Heart right ventricle (tissue), 16 donors: Measurements from ENCODE around the gene COPS7A. TPM values are rescaled to one million over a fixed set of nuclear protein-coding genes. Genes with fewer than 3 reads are reported as not detected.

ENCODE experiments used
- ATAC-seq, 8 donors: fragments of 200-7000 bp; cut with Tn5 transposase; one replicate each; pipeline ENCODE4 v1.9.1; 2020; ENCODE audit warnings: mild to moderate bottlenecking in 8 of 8, moderate library complexity in 8 of 8, moderate number of reproducible peaks in 1 of 8
- DNase-seq, 2 donors: peaks; one replicate each; pipeline ENCODE4 v3.0.0-alpha.2; 2020
- H3K27ac ChIP-seq, 10 donors: fragments of 200-600 bp; sonication (generic) in 2 of 10; one replicate each; pipeline versions ENCODE4 v1.5.0 to v1.8.0; 2020 to 2022; ENCODE audit warnings: mild to moderate bottlenecking in 3 of 10
- H3K27me3 ChIP-seq, 7 donors: fragments of 200-600 bp; one replicate each; pipeline ENCODE4 v1.8.0; 2021 to 2022; ENCODE audit warnings: mild to moderate bottlenecking in 2 of 7
- H3K36me3 ChIP-seq, 9 donors: fragments of 200-600 bp; sonication (generic) in 1 of 9; one replicate each; pipeline versions ENCODE4 v1.5.0 to v1.8.0; 2020 to 2022; ENCODE audit warnings: mild to moderate bottlenecking in 2 of 9
- H3K4me1 ChIP-seq, 9 donors: fragments of 200-600 bp; sonication (generic) in 1 of 9; one replicate each; pipeline versions ENCODE4 v1.5.0 to v1.8.0; 2020 to 2022; ENCODE audit warnings: mild to moderate bottlenecking in 4 of 9
- H3K4me3 ChIP-seq, 10 donors: fragments of 200-600 bp; sonication (generic) in 2 of 10; one replicate each; pipeline versions ENCODE4 v1.5.0 to v1.8.0; 2020 to 2022; ENCODE audit warnings: mild to moderate bottlenecking in 7 of 10, moderate library complexity in 2 of 10
- H3K9me3 ChIP-seq, 11 donors: fragments of 200-600 bp in 10 of 11; sonication (generic) in 2 of 11; one replicate each; pipeline versions ENCODE4 v1.5.0 to v1.8.0; 2013 to 2022; ENCODE audit warnings: mild to moderate bottlenecking in 2 of 11, control low read depth in 1 of 11, moderate library complexity in 1 of 11
- WGBS, 2 donors: extraction: QIAGEN DNeasy Blood & Tissue Kit; methylation state at CpG; one replicate each; pipeline ENCODE4 v1.1.7; 2013; ENCODE audit warnings: inconsistent platforms in 1 of 2; 5-methylcytosine and 5-hydroxymethylcytosine counted together
- intact Hi-C, 10 donors: fragments of 100-400 bp; cut with DNase I; formaldehyde crosslinking; loops; one replicate each; pipeline versions ENCODE4 v1.11.1 to v1.14.2; 2022
- polyA plus RNA-seq, 2 donors: library from polyadenylated mRNA; stranded (reverse); fragments of 200-250 nt; gene quantifications; one replicate each; pipeline ENCODE4 v1.2.3, GENCODE V29; 2013
- total RNA-seq, 10 donors: library from RNA; stranded (reverse); fragmentation: NEBNext Ultra II Directional in 3 of 10; extraction: Animal tissue kit (Norgen Biotek cat#: 25700) in 3 of 10; gene quantifications; one replicate each; pipeline versions ENCODE4 v1.2.1 to v1.2.4, GENCODE V29; 2021 to 2023
- TF ChIP-seq, protein P1 (sequence below), 9 donors: fragments of 200-600 bp; sonication (generic) in 2 of 9; IDR thresholded peaks; one replicate each; pipeline versions ENCODE4 v1.5.0 to v1.8.0; 2021 to 2022; ENCODE audit warnings: antibody characterized with exemption in 9 of 9, mild to moderate bottlenecking in 5 of 9, moderate library complexity in 1 of 9
- donor health status: Arrhythmogenic right ventricular cardiomyopathy.
- donor health status: ischemic (EF 13 %, LVEDD 7.1; RV severe dilation, severe dysfunction).
- donor health status: healthy with polysubstance abuse.
- donor health status: DM: no; HTN: yes; CAD: no.
- donor health status: DM: no; HTN: no; CAD: no.
- donor health status: ischemic (EF 25% LVEDD 6.9; RV normal size, moderate dysfunction).
- donor health status: ischemic (EF 25% LVEDD 5.7; RV mildly dilated, moderate dysfunction).
- donor health status: healthy.
- donor health status: DM: yes; HTN: yes; CAD: no.
- donor health status: Ischemic cardiomyopathy.
- donor health status: ischemic (EF 35%, LVEDD 5.7; RV mildly dilated, moderate dysfunction).
- donor health status: nonischemic (EF 11% LVEDD 7.7; RV severe dilation, severe dysfunction).
- donor health status: DM: yes; HTN: yes; CAD: no.
- donor health status: PGD.
- donor health status: ischemic (EF 29% LVEDD 5.4; RV normal size, mild dysfunction).
- donor health status: nonischemic (EF 23%, LVEDD 6.1; RV moderate dilation, normal function).

The COPS7A gene
- total and polyA plus RNA-seq, 12 donors: 31.1 to 91.5 (median 77.9) TPM

GRCh38 chr12:6771091-6771495, 47.2 kb downstream of the COPS7A start:
- 83 to 93% methylated on average over 4 of the region's 4 CpGs for WGBS, 2 donors
- peak in 1 of 2 donors; percentile 36 for DNase-seq
- Histone ChIP-seq H3K27me3 (peaks cover 0 to 39% (median 8%) of the 10 kb centered on the region in 7 donors), H3K27ac (peak overlapping the region in 4 of 10 donors; percentile 20 to 69 (median 28)), H3K9me3 (no peaks in the 10 kb centered on the region), H3K36me3 (peaks cover 0 to 28% (median 0%) of the 10 kb centered on the region in 9 donors), H3K4me1 (peaks cover 2 to 63% (median 25%) of the 10 kb centered on the region in 9 donors), H3K4me3 (no peak overlapping the region)
- TF ChIP-seq, protein P1, sequence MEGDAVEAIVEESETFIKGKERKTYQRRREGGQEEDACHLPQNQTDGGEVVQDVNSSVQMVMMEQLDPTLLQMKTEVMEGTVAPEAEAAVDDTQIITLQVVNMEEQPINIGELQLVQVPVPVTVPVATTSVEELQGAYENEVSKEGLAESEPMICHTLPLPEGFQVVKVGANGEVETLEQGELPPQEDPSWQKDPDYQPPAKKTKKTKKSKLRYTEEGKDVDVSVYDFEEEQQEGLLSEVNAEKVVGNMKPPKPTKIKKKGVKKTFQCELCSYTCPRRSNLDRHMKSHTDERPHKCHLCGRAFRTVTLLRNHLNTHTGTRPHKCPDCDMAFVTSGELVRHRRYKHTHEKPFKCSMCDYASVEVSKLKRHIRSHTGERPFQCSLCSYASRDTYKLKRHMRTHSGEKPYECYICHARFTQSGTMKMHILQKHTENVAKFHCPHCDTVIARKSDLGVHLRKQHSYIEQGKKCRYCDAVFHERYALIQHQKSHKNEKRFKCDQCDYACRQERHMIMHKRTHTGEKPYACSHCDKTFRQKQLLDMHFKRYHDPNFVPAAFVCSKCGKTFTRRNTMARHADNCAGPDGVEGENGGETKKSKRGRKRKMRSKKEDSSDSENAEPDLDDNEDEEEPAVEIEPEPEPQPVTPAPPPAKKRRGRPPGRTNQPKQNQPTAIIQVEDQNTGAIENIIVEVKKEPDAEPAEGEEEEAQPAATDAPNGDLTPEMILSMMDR (IDR thresholded peaks at IDR 0.05): no peak
- intact Hi-C loops: no loop called here
- peak in 2 of 8 donors; percentile 4 to 8 for ATAC-seq

- DNase-seq (no peak), ATAC-seq (no peak)
- no peaks in the 10 kb centered on the region for H3K9me3 ChIP-seq
- H3K27ac ChIP-seq: peak overlapping the region in 4 of 10 donors; percentile 20 to 69 (median 28)
- 82 to 84% methylated on average over 12 of the region's 12 CpGs for WGBS, 2 donors
- intact Hi-C loops: no loop called here
- H3K36me3 ChIP-seq: peaks cover 0 to 28% (median 0%) of the 10 kb centered on the region in 9 donors
- TF ChIP-seq, protein P1 (IDR thresholded peaks at IDR 0.05): no peak
- peaks cover 0 to 44% (median 8%) of the 10 kb centered on the region in 7 donors for H3K27me3 ChIP-seq
- H3K4me1 ChIP-seq: peaks cover 2 to 63% (median 25%) of the 10 kb centered on the region in 9 donors
- H3K4me3 ChIP-seq: peak overlapping the region in 1 of 10 donors; percentile 45
Measured at GRCh38 chr12:6771509-6772330, 47.9 kb downstream of the COPS7A start.

DNA sequence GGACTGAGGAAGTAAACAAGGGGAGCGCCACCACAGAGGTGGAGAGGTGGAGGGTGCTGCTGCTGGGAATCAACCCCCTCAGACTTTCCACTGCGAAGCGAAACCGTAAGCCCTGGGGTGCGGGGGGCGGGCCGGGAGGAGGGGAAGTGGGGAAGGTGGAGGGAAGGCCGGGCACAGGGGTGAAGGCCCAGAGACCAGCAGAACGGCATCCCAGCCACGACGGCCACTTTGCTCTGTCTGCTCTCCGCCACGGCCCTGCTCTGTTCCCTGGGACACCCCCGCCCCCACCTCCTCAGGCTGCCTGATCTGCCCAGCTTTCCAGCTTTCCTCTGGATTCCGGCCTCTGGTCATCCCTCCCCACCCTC, 48.5 kb downstream of the COPS7A start, which contains the start of gene LAG3:
TSS of gene LAG3 (plus strand) at position 190 of the 365 bp plus-strand sequence. CDS start 333 bp downstream, outside the sequence.
- Histone ChIP-seq H3K27me3 (peaks cover 0 to 50% (median 8%) of the 10 kb centered on the region in 7 donors), H3K4me3 (peak within 1 kb of the TSS in 3 of 10 donors; percentile 24 to 45 (median 29)), H3K4me1 (peaks cover 2 to 60% (median 25%) of the 10 kb centered on the region in 9 donors), H3K27ac (peak within 1 kb of the TSS in 4 of 10 donors; percentile 20 to 69 (median 28)), H3K36me3 (peaks cover 0 to 28% (median 0%) of the 10 kb centered on the region in 9 donors), H3K9me3 (no peaks in the 10 kb centered on the region)
- 61 to 66% methylated on average over 14 to 15 of the region's 15 CpGs for WGBS, 2 donors
- TF ChIP-seq, protein P1 (IDR thresholded peaks at IDR 0.05): no peak
- DNase-seq (no peak), ATAC-seq (no peak)
- intact Hi-C loops: no loop called here

- H3K4me1 ChIP-seq: peaks cover 2 to 56% (median 25%) of the 10 kb centered on the region in 9 donors
- H3K27me3 ChIP-seq: peaks cover 0 to 56% (median 8%) of the 10 kb centered on the region in 7 donors
- WGBS, 2 donors: 71 to 74% methylated on average over 21 of the region's 21 CpGs
- H3K4me3 ChIP-seq: peak overlapping the region in 5 of 10 donors; percentile 13 to 45 (median 29)
- DNase-seq: no peak
- peaks cover 0 to 28% (median 0%) of the 10 kb centered on the region in 9 donors for H3K36me3 ChIP-seq
- peak overlapping the region in 1 of 10 donors; percentile 69 for H3K27ac ChIP-seq
- no peak for ATAC-seq
- intact Hi-C loops: no loop called here
- TF ChIP-seq, protein P1 (IDR thresholded peaks at IDR 0.05): no peak
- H3K9me3 ChIP-seq: no peaks in the 10 kb centered on the region
Measured at GRCh38 chr12:6772726-6773589, 49.1 kb downstream of the COPS7A start.
